MM.1S (cell line): Measurements from ENCODE around the gene ODF4.

Experiments used
- EZH2 ChIP-seq: fragments of 300-600 bp; sonication (generic); optimal IDR thresholded peaks from 2 replicates; pipeline ENCODE3; 2017; ENCODE audit warnings: low read depth, mild to moderate bottlenecking, antibody characterized with exemption, low read length, mixed read lengths
- TF ChIP-seq, protein P1 (sequence below): fragments of 300-600 bp; sonication (generic); IDR thresholded peaks from 2 replicates; pipeline ENCODE4 v1.5.1; 2016; ENCODE audit warnings: antibody characterized with exemption, low read length, mixed read lengths

DNA sequence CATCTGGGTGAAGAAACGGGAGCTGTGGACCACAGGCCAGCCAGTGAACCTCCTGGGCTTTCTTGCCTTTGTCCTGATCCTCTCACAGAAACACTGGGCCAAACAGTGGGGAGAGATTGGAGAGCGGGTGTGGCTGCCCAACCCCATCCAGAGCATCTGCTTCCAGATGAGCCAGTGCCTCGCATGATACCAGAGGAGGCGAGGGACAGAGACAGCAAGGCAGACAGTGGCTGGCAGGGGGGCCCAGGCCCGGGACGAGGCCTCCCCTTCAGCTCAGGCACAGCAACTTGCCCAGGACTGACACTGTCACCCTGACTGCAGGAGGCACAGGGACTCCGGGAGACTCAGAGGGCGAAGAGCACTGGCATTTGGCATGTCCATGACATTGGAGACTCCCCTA lies 17.6 kb upstream of the ODF4 start:
- TF ChIP-seq, protein P1, sequence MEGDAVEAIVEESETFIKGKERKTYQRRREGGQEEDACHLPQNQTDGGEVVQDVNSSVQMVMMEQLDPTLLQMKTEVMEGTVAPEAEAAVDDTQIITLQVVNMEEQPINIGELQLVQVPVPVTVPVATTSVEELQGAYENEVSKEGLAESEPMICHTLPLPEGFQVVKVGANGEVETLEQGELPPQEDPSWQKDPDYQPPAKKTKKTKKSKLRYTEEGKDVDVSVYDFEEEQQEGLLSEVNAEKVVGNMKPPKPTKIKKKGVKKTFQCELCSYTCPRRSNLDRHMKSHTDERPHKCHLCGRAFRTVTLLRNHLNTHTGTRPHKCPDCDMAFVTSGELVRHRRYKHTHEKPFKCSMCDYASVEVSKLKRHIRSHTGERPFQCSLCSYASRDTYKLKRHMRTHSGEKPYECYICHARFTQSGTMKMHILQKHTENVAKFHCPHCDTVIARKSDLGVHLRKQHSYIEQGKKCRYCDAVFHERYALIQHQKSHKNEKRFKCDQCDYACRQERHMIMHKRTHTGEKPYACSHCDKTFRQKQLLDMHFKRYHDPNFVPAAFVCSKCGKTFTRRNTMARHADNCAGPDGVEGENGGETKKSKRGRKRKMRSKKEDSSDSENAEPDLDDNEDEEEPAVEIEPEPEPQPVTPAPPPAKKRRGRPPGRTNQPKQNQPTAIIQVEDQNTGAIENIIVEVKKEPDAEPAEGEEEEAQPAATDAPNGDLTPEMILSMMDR = no peak
- no peak for TF ChIP-seq EZH2
